Large intestine (tissue), 3 donors: ENCODE results near the gene ULK3. TPM values are rescaled to one million over a fixed set of nuclear protein-coding genes. Genes with fewer than 3 reads are reported as not detected.

Experiments used
- DNase-seq, 2 donors: peaks; one replicate each; pipeline versions ENCODE4 v3.0.0 to v3.0.0-alpha.2; 2013
- H3K27ac ChIP-seq: one replicate; pipeline ENCODE4 v1.5.1; 2013; ENCODE audit warnings: low read length
- H3K27me3 ChIP-seq: 2 replicates; pipeline ENCODE4 v1.6.1; 2013; ENCODE audit warnings: low read length; ENCODE audit not compliant: control insufficient read depth, insufficient read depth
- H3K36me3 ChIP-seq: 2 replicates; pipeline ENCODE4 v1.6.1; 2013; ENCODE audit warnings: low read length; ENCODE audit not compliant: control insufficient read depth, insufficient read depth
- H3K4me1 ChIP-seq: one replicate; pipeline ENCODE4 v1.6.1; 2013; ENCODE audit warnings: low read length; ENCODE audit not compliant: control insufficient read depth, insufficient read depth
- H3K4me3 ChIP-seq: one replicate; pipeline ENCODE4 v1.5.1; 2013; ENCODE audit warnings: low read length
- H3K9me3 ChIP-seq: one replicate; pipeline ENCODE4 v1.6.1; 2013; ENCODE audit warnings: mild to moderate bottlenecking, low read depth, low read length, moderate library complexity; ENCODE audit not compliant: control insufficient read depth
- WGBS: methylation state at CpG from one replicate; pipeline ENCODE4 v1.1.5; 2013; ENCODE audit warnings: low lambda C conversion rate; ENCODE audit not compliant: insufficient coverage; 5-methylcytosine and 5-hydroxymethylcytosine counted together
- polyA plus RNA-seq: library from polyadenylated mRNA; unstranded; fragments of 120-200 nt; gene quantifications from one replicate; pipeline ENCODE4 v1.2.1, GENCODE V29; 2013

ULK3 gene
- polyA plus RNA-seq, 1 donor, result 83.8 TPM

DNA sequence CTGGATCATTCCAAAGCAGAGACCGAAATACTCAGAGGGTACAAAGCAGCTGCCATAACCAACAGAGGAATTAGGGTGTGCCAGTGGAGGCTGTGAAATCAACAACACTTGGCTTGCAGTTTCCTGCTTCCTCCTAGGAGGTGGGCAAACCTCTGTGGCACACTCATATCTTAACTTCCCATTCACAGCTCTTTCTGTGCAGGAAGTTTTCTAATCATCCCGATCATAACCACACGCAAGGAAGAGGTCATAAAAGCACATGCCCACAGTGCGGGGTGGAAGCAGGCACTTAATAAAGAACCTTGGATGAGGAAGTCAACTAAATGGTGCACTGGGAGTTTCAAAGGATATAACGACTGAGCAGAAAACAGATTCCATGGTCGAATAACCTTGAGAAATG is 25.1 kb upstream of the ULK3 start:
- Histone ChIP-seq H3K27me3 (no peaks in the 10 kb centered on the region), H3K36me3 (no peaks in the 10 kb centered on the region), H3K9me3 (no peaks in the 10 kb centered on the region), H3K4me3 (no peak overlapping the region), H3K27ac (peak overlapping the region; percentile 72), H3K4me1 (peaks cover 68% of the 10 kb centered on the region)
- WGBS, result no CpG with 5 or more reads among the region's 6 CpGs
- DNase-seq, result peak in 1 of 2 donors; percentile 70

- Histone ChIP-seq H3K27ac (peak overlapping the region; percentile 72), H3K9me3 (no peaks in the 10 kb centered on the region), H3K4me3 (no peak overlapping the region), H3K4me1 (peaks cover 68% of the 10 kb centered on the region), H3K27me3 (no peaks in the 10 kb centered on the region), H3K36me3 (no peaks in the 10 kb centered on the region)
- peak in 1 of 2 donors; percentile 63 for DNase-seq
- WGBS, result no CpG with 5 or more reads among the region's 1 CpG
Observed at GRCh38 chr15:74867466-74868038, 24.6 kb upstream of the ULK3 start.

DNA sequence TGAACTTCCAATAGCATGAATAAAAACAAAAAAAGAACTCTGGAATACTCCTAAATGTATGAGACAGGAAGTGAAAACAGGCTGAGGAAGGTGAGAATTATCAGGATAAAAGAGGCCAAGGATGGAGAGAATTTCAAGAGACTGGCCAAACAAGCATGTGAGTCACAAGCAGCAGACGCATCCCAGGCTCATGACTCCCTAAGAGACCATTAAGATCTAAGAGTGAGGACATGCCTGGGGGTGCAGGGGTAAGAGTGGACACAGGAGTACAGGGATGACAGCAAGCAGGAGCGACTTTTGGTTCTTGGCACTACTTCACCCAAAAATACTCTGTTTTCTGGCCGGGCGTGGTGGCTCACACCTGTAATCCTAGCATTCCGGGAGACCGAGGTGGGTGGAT is 23.1 kb upstream of the ULK3 start:
- Histone ChIP-seq H3K4me1 (peaks cover 65% of the 10 kb centered on the region), H3K27me3 (no peaks in the 10 kb centered on the region), H3K27ac (peak overlapping the region; percentile 51), H3K9me3 (no peaks in the 10 kb centered on the region), H3K36me3 (peaks cover 3% of the 10 kb centered on the region), H3K4me3 (no peak overlapping the region)
- DNase-seq, result peak in 1 of 2 donors; percentile 61
- 40% methylated on average over 1 of the region's 6 CpGs for WGBS

DNA sequence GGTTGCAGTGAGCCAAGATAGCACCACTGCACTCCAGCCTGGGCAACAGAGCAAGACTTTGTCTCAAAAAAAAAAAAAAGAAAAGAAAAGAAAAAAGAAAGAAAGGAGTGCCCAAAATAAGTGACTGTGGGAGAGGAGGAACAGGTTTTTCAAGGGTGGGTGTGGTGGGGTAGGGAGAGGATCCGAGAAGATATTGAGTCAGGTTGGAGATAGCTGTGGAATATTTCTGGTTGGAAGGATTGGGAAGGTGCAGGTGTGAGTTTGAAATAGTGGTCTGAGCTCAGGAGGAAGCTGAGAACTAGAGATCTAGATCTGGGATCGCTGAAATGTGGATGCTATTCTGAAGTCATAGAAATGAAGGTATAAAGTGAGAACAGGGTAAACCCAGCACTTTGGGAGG is 22.4 kb upstream of the ULK3 start:
- 100% methylated on average over 1 of the region's 2 CpGs for WGBS
- H3K9me3 ChIP-seq, result no peaks in the 10 kb centered on the region
- no peak overlapping the region for H3K4me3 ChIP-seq
- H3K27me3 ChIP-seq, result no peaks in the 10 kb centered on the region
- peaks cover 58% of the 10 kb centered on the region for H3K4me1 ChIP-seq
- H3K27ac ChIP-seq, result peak overlapping the region; percentile 1
- no peak for DNase-seq
- peaks cover 4% of the 10 kb centered on the region for H3K36me3 ChIP-seq

DNA sequence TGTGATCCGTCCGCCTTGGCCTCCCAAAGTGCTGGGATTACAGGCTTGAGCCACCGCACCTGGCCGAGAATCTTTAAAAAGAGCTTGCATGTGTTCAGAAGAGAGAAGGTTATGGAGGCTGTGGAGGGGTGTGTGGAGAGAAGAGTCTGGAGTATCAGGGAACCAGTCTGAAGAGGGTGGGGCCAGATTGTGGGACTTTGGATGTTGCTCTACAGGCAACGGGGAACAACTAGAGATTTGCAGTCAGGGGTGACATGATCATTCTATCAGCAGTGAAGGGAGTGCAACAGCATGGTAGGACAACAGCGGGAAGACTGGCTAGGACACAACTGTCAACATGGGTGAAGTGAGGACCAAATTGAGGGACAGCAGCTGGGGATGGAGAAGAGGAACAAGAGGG is 21.3 kb upstream of the ULK3 start:
- Histone ChIP-seq H3K4me3 (no peak overlapping the region), H3K9me3 (no peaks in the 10 kb centered on the region), H3K27ac (peak overlapping the region; percentile 16), H3K36me3 (peaks cover 4% of the 10 kb centered on the region), H3K27me3 (no peaks in the 10 kb centered on the region), H3K4me1 (peaks cover 49% of the 10 kb centered on the region)
- peak in 1 of 2 donors; percentile 75 for DNase-seq
- no CpG with 5 or more reads among the region's 6 CpGs for WGBS

DNA sequence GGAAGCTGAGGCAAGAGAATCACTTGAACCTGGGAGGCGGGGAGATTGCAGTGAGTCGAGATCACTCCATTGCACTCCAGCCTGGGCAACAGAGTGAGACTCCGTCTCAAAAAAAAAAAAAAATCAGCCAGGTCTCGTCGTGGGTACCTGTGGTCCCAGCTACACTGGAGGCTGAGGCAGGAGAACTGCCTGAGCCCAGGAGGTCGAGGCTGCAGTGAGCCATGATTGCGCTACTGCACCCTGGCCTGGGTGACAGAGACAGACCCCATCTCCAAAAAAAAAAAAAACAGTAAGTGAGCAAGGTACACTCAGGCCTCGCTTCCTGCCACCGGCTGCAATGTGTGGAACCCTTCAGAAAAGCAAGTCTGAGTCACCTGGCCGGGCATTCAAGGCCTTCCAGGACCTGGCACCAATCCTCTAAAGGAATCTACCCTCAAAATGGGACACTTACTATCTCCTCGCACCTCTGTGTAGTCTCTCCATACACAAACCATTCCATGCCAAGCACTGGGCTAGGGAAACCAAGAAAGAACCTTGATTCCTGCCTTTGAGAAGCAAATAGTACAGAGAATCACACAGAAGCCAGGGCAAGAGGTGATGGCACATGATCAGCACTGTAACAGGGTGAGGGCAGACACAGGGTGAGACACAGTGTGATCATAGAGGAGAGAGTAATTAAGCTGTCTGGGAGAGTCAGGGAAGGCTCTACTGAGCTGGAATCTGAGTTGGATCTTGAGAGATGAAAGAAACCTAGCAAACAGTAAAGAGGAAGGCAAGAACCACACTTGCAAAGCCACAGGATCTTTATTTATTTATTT is 20.5 kb upstream of the ULK3 start:
- Histone ChIP-seq H3K36me3 (peaks cover 8% of the 10 kb centered on the region), H3K4me1 (peaks cover 44% of the 10 kb centered on the region), H3K27me3 (no peaks in the 10 kb centered on the region), H3K27ac (peak overlapping the region; percentile 37), H3K4me3 (no peak overlapping the region), H3K9me3 (no peaks in the 10 kb centered on the region)
- DNase-seq, result peak in 1 of 2 donors; percentile 63
- no CpG with 5 or more reads among the region's 11 CpGs for WGBS

GRCh38 chr15:74858369-74858740 is 15.4 kb upstream of the ULK3 start:
- Histone ChIP-seq H3K27me3 (no peaks in the 10 kb centered on the region), H3K36me3 (peaks cover 29% of the 10 kb centered on the region), H3K4me1 (peaks cover 25% of the 10 kb centered on the region), H3K9me3 (no peaks in the 10 kb centered on the region), H3K27ac (peak overlapping the region; percentile 87), H3K4me3 (no peak overlapping the region)
- WGBS, result no CpG with 5 or more reads among the region's 4 CpGs
- DNase-seq, result no peak

- Histone ChIP-seq H3K9me3 (no peaks in the 10 kb centered on the region), H3K27ac (peak overlapping the region; percentile 87)
Observed at GRCh38 chr15:74857671-74858368, 14.9 kb upstream of the ULK3 start.

GRCh38 chr15:74857082-74857655 is 14.2 kb upstream of the ULK3 start:
- WGBS, result no CpG with 5 or more reads among the region's 5 CpGs
- no peaks in the 10 kb centered on the region for H3K9me3 ChIP-seq
- DNase-seq, result peak in 1 of 2 donors; percentile 63
- no peaks in the 10 kb centered on the region for H3K27me3 ChIP-seq
- peak overlapping the region; percentile 87 for H3K27ac ChIP-seq
- peaks cover 41% of the 10 kb centered on the region for H3K36me3 ChIP-seq
- no peak overlapping the region for H3K4me3 ChIP-seq
- peaks cover 27% of the 10 kb centered on the region for H3K4me1 ChIP-seq

More at GRCh38 chr15:74857671-74858368, 14.9 kb upstream of the ULK3 start:
- H3K4me1 ChIP-seq, result peaks cover 27% of the 10 kb centered on the region
- no peaks in the 10 kb centered on the region for H3K27me3 ChIP-seq
- WGBS, result no CpG with 5 or more reads among the region's 9 CpGs
- DNase-seq, result no peak
- peaks cover 34% of the 10 kb centered on the region for H3K36me3 ChIP-seq
- H3K4me3 ChIP-seq, result no peak overlapping the region

GRCh38 chr15:74856537-74856936 is 13.6 kb upstream of the ULK3 start:
- DNase-seq, result no peak
- Histone ChIP-seq H3K36me3 (peaks cover 47% of the 10 kb centered on the region), H3K4me1 (peaks cover 27% of the 10 kb centered on the region), H3K4me3 (no peak overlapping the region), H3K27ac (peak overlapping the region; percentile 87), H3K9me3 (no peaks in the 10 kb centered on the region), H3K27me3 (no peaks in the 10 kb centered on the region)
- no CpG with 5 or more reads among the region's 1 CpG for WGBS
